H1 (cell line): ENCODE data around the gene SH3BP2. TPM values are rescaled to one million over a fixed set of nuclear protein-coding genes. Genes with fewer than 3 reads are reported as not detected.

Experiments used
- CTCF ChIA-PET: fragments of 300-600 bp; sonication (Branson Sonifier 250); formaldehyde crosslinking; loops from one replicate; lab custom pipeline; 2021; ENCODE audit not compliant: partially characterized antibody; lab: Charles Lee
- POLR2A ChIA-PET: fragments of 300-600 bp; sonication (Branson Sonifier 250); formaldehyde crosslinking; loops from one replicate; lab custom pipeline; 2021; ENCODE audit warnings: inconsistent platforms; ENCODE audit not compliant: partially characterized antibody; lab: Charles Lee
- DNase-seq, 2 experiments: peaks; one replicate each; pipeline versions ENCODE4 v3.0.0 to v3.0.0-alpha.2; 2010 to 2022; ENCODE audit warnings: low spot score in 2 of 2, low read depth in 1 of 2, mixed read lengths in 1 of 2
- FAIRE-seq: peaks from 2 replicates; lab custom pipeline; 2011; peaks lifted over from hg19 to GRCh38; lab: Jason Lieb, UNC
- H2AFZ ChIP-seq: 2 replicates; pipeline ENCODE4 v1.8.1; 2012; ENCODE audit warnings: low read length, inconsistent platforms
- H2AK5ac ChIP-seq: 2 replicates; pipeline ENCODE4 v1.6.1; 2013; ENCODE audit warnings: low read depth, low read length
- H2BK120ac ChIP-seq: replicated peaks from 2 replicates; pipeline ENCODE3; 2013; ENCODE audit warnings: low read depth, low read length, inconsistent platforms
- H2BK12ac ChIP-seq: 2 replicates; pipeline ENCODE4 v1.6.1; 2013; ENCODE audit warnings: low read depth, low read length
- H2BK15ac ChIP-seq: 2 replicates; pipeline ENCODE4 v1.6.1; 2013; ENCODE audit warnings: low read length
- H2BK20ac ChIP-seq: 2 replicates; pipeline ENCODE4 v1.6.1; 2013; ENCODE audit warnings: low read length
- H2BK5ac ChIP-seq: 2 replicates; pipeline ENCODE4 v1.6.1; 2013; ENCODE audit warnings: low read depth, low read length
- H3K14ac ChIP-seq: 2 replicates; pipeline ENCODE4 v1.6.1; 2013; ENCODE audit warnings: inconsistent platforms; ENCODE audit not compliant: insufficient read length
- H3K18ac ChIP-seq: 2 replicates; pipeline ENCODE4 v1.6.1; 2013; ENCODE audit warnings: low read length; ENCODE audit errors: extremely low read depth
- H3K23ac ChIP-seq: 2 replicates; pipeline ENCODE4 v1.6.1; 2013; ENCODE audit warnings: inconsistent platforms; ENCODE audit not compliant: insufficient read length
- H3K23me2 ChIP-seq: 2 replicates; pipeline ENCODE4 v1.6.1; 2013; ENCODE audit warnings: low read depth, low read length
- H3K27ac ChIP-seq: 2 replicates; pipeline ENCODE4 v1.6.1; 2011; ENCODE audit warnings: low read depth, low read length, inconsistent platforms
- H3K27me3 ChIP-seq, 4 experiments: replicated peaks in 1 of 4; 1 replicate in 1 of 4; 2 replicates in 3 of 4; pipeline versions ENCODE4 v1.6.1 to v1.8.1; 2011 to 2013; ENCODE audit warnings: low read length in 3 of 4, mild to moderate bottlenecking in 3 of 4, inconsistent platforms in 2 of 4, mixed read lengths in 2 of 4, moderate library complexity in 1 of 4; ENCODE audit not compliant: control insufficient read depth in 3 of 4, insufficient read depth in 3 of 4; ENCODE audit errors: extremely low read depth in 1 of 4
- H3K36me3 ChIP-seq, 4 experiments: 2 replicates each; pipeline versions ENCODE4 v1.6.1 to v1.8.1; 2011 to 2013; ENCODE audit warnings: mild to moderate bottlenecking in 4 of 4, low read length in 3 of 4, moderate library complexity in 2 of 4, control low read depth in 1 of 4, inconsistent platforms in 1 of 4; ENCODE audit not compliant: insufficient read depth in 4 of 4, control insufficient read depth in 2 of 4
- H3K4ac ChIP-seq: replicated peaks from 2 replicates; pipeline ENCODE3; 2013; ENCODE audit warnings: low read length, low read depth, mixed read lengths, inconsistent platforms; ENCODE audit not compliant: insufficient read length
- H3K4me1 ChIP-seq, 4 experiments: replicated peaks in 1 of 4; 1 replicate in 1 of 4; 2 replicates in 3 of 4; pipeline versions ENCODE4 v1.6.1 to v1.8.1; 2011 to 2013; ENCODE audit warnings: low read length in 3 of 4, inconsistent platforms in 2 of 4, mixed read lengths in 1 of 4; ENCODE audit not compliant: insufficient read depth in 4 of 4, control insufficient read depth in 3 of 4
- H3K4me2 ChIP-seq, 2 experiments: 2 replicates each; pipeline versions ENCODE4 v1.6.1 to v1.8.1; 2011 to 2013; ENCODE audit warnings: low read depth in 2 of 2, low read length in 2 of 2, control low read depth in 1 of 2, inconsistent platforms in 1 of 2, mild to moderate bottlenecking in 1 of 2; ENCODE audit not compliant: insufficient read depth in 1 of 2
- H3K4me3 ChIP-seq, 4 experiments: fragments of 200-600, 300-600 bp in 1 of 4; sonication (generic), shearing (Covaris generic), sonication (Bioruptor Twin) in 1 of 4; 2 replicates each; pipeline versions ENCODE4 v1.5.1 to v1.8.1; 2011 to 2016; ENCODE audit warnings: low read length in 4 of 4, low read depth in 3 of 4, control low read depth in 2 of 4, inconsistent platforms in 2 of 4, mild to moderate bottlenecking in 2 of 4, mixed read lengths in 1 of 4, moderate library complexity in 1 of 4; ENCODE audit not compliant: insufficient read depth in 2 of 4; ENCODE audit errors: extremely low read depth in 1 of 4
- H3K56ac ChIP-seq: replicated peaks from 2 replicates; pipeline ENCODE3; 2013; ENCODE audit warnings: low read depth, mild to moderate bottlenecking, mixed read lengths, low read length, inconsistent platforms; ENCODE audit not compliant: insufficient read length
- H3K79me1 ChIP-seq: 2 replicates; pipeline ENCODE4 v1.6.1; 2013; ENCODE audit warnings: low read depth, low read length, control low read depth
- H3K79me2 ChIP-seq, 2 experiments: 2 replicates each; pipeline versions ENCODE4 v1.6.1 to v1.8.1; 2012 to 2013; ENCODE audit warnings: low read length in 2 of 2, mild to moderate bottlenecking in 2 of 2, inconsistent platforms in 1 of 2; ENCODE audit not compliant: insufficient read depth in 2 of 2, control insufficient read depth in 1 of 2
- H3K9ac ChIP-seq, 4 experiments: replicated peaks in 1 of 4; 1 replicate in 1 of 4; 2 replicates in 3 of 4; pipeline versions ENCODE4 v1.6.1 to v1.8.1; 2011 to 2013; ENCODE audit warnings: low read depth in 3 of 4, low read length in 3 of 4, control low read depth in 2 of 4, mild to moderate bottlenecking in 2 of 4, moderate library complexity in 2 of 4, inconsistent platforms in 1 of 4; ENCODE audit errors: extremely low read depth in 1 of 4
- H3K9me3 ChIP-seq, 2 experiments: 2 replicates each; pipeline versions ENCODE4 v1.6.1 to v1.8.1; 2012 to 2013; ENCODE audit warnings: mild to moderate bottlenecking in 2 of 2, moderate library complexity in 2 of 2, control low read depth in 1 of 2, inconsistent platforms in 1 of 2, low read depth in 1 of 2, low read length in 1 of 2, mixed read lengths in 1 of 2; ENCODE audit not compliant: insufficient read depth in 2 of 2
- H4K20me1 ChIP-seq, 2 experiments: replicated peaks in 1 of 2; 2 replicates each; pipeline versions ENCODE3 to v1.8.1; 2011 to 2013; ENCODE audit warnings: inconsistent platforms in 2 of 2, low read length in 2 of 2, mild to moderate bottlenecking in 1 of 2; ENCODE audit not compliant: insufficient read depth in 2 of 2, control insufficient read depth in 1 of 2
- H4K5ac ChIP-seq: 2 replicates; pipeline ENCODE4 v1.6.1; 2013; ENCODE audit warnings: low read length, low read depth, mixed read lengths, inconsistent platforms; ENCODE audit not compliant: insufficient read length
- H4K8ac ChIP-seq: 2 replicates; pipeline ENCODE4 v1.8.0; 2013; ENCODE audit warnings: mild to moderate bottlenecking, moderate library complexity, low read length, inconsistent platforms; ENCODE audit not compliant: insufficient read depth; ENCODE audit errors: extremely low read depth
- H4K91ac ChIP-seq: replicated peaks from 2 replicates; pipeline ENCODE3; 2013; ENCODE audit warnings: low read length, mixed read lengths, inconsistent platforms; ENCODE audit not compliant: insufficient read length
- KDM5A ChIP-seq: fragments of 200-600 bp; IDR thresholded peaks from 2 replicates; pipeline ENCODE4 v1.7.1; 2012; ENCODE audit warnings: mild to moderate bottlenecking, low read length, inconsistent platforms, mixed read lengths
- SUZ12 ChIP-seq: fragments of 200-600 bp; sonication (generic); IDR thresholded peaks from 2 replicates; pipeline ENCODE4 v1.6.1; 2012; ENCODE audit warnings: mild to moderate bottlenecking, inconsistent platforms, low read length, moderate library complexity, mixed read lengths
- TCF12 ChIP-seq: IDR thresholded peaks from 2 replicates; pipeline ENCODE4 v1.6.1; 2011; ENCODE audit warnings: low read depth, mild to moderate bottlenecking, low read length
- WGBS, 2 experiments: shearing (Covaris generic) in 1 of 2; methylation state at CpG; one replicate each; pipeline versions ENCODE4 v1.1.6 to v1.1.7; 2013 to 2015; ENCODE audit warnings: low lambda C conversion rate in 2 of 2, mixed read lengths in 2 of 2, inconsistent platforms in 1 of 2, low coverage in 1 of 2, missing lambda C conversion rate in 1 of 2; ENCODE audit not compliant: insufficient replicate concordance in 2 of 2, insufficient coverage in 1 of 2, insufficient read length in 1 of 2; ENCODE audit errors: extremely low coverage in 1 of 2, missing lambda C conversion rate in 1 of 2; 5-methylcytosine and 5-hydroxymethylcytosine counted together
- polyA plus RNA-seq, 7 experiments: library from polyadenylated mRNA; depleted of rRNA in 3 of 7; stranded (reverse) in 5 of 7; unstranded in 2 of 7; fragments of >200 nt in 5 of 7; fragments of 200-250 nt in 2 of 7; gene quantifications; 1 replicate in 5 of 7; 2 replicates in 1 of 7; 4 replicates in 1 of 7; pipeline versions ENCODE4 v1.2.1 to v1.2.3, GENCODE V29; 2011 to 2013; ENCODE audit warnings: missing spikeins in 2 of 7, mixed read lengths in 2 of 7
- total RNA-seq: library from RNA; stranded (reverse); fragmentation: NEBNext Ultra II Directional; extraction: Animal tissue kit (Norgen Biotek cat#: 25700); gene quantifications from 2 replicates; pipeline ENCODE4 v1.2.1, GENCODE V29; 2021

Gene SH3BP2
- total and polyA plus RNA-seq, 2 of the 8 experiments (the other 6 are each of a cell fraction or from before 2014, with no cell fraction given): 27.4 to 31.4 TPM

- WGBS, 2 experiments: 92% methylated on average over 5 of the region's 5 CpGs; no CpG with 5 or more reads in 1 of the 2 experiments
- Histone ChIP-seq H3K27ac (no peak overlapping the region), H3K79me2 (peaks cover 0 to 23% of the 10 kb centered on the region in 2 experiments; a peak in 2 of 4 replicates), H2BK15ac (no peak overlapping the region), H3K27me3 (no peaks in the 10 kb centered on the region)
- no peak for FAIRE-seq
- TF ChIP-seq SUZ12 (no peak), TCF12 (no peak), KDM5A (no peak)
- TF ChIP-seq, all 59 proteins: peak for 0
- no peak overlapping the region for H3K9ac ChIP-seq
- DNase-seq: no peak
- CTCF ChIA-PET: interaction anchor here (1.5 to 1.6 kb wide), 2 partner anchors 11 to 153 kb away, joined by 3 to 7 read pairs; no protein-coding TSS in a partner anchor
- peaks cover 0 to 22% (median 2%) of the 10 kb centered on the region in 4 experiments; a peak in 3 of 8 replicates for H3K36me3 ChIP-seq
- no peaks in the 10 kb centered on the region for H3K9me3 ChIP-seq
- POLR2A ChIA-PET: interaction anchor here (2.0 kb wide), 1 partner anchor 16 kb away, joined by 4 read pairs; no protein-coding TSS in a partner anchor
- H3K4me3 ChIP-seq: no peak overlapping the region
- H2AK5ac ChIP-seq: no peak overlapping the region
- H3K4me2 ChIP-seq: no peak overlapping the region
- H3K23me2 ChIP-seq: no peaks in the 10 kb centered on the region
- H2BK12ac ChIP-seq: no peak overlapping the region
- no peak overlapping the region for H4K5ac ChIP-seq
- H2BK120ac ChIP-seq: no peak overlapping the region
- no peak overlapping the region for H3K4ac ChIP-seq
- H3K14ac ChIP-seq: no peak overlapping the region
- H2BK5ac ChIP-seq: no peak overlapping the region
- no peak overlapping the region for H3K56ac ChIP-seq
- H3K4me1 ChIP-seq: peaks cover 0 to 5% (median 2%) of the 10 kb centered on the region in 4 experiments; a peak in 4 of 7 replicates
- no peak overlapping the region for H2BK20ac ChIP-seq
- H4K8ac ChIP-seq: no peak overlapping the region
- H3K23ac ChIP-seq: no peak overlapping the region
- H3K79me1 ChIP-seq: no peaks in the 10 kb centered on the region; the same call in none of the 2 replicates
- no peak overlapping the region for H4K91ac ChIP-seq
- H2AFZ ChIP-seq: no peak overlapping the region
- peaks cover 0 to 4% of the 10 kb centered on the region in 2 experiments for H4K20me1 ChIP-seq
- no peak overlapping the region for H3K18ac ChIP-seq
Observed at GRCh38 chr4:2878346-2878745, 85.5 kb downstream of the SH3BP2 start.
